ENCODE data around the gene AHDC1. TPM values are rescaled to one million over a fixed set of nuclear protein-coding genes. Genes with fewer than 3 reads are reported as not detected.

Gene AHDC1
- total RNA-seq, 2 donors from 2014 or later: 27.1 to 83.7 TPM

- DNase-seq (ENCODE audit: low spot score): no peak
- TF ChIP-seq CTCF (IDR thresholded peaks at IDR 0.05) (no peak), POLR2A (IDR thresholded peaks at IDR 0.05) (no peak), POLR2AphosphoS5 (IDR thresholded peaks at IDR 0.05) (no peak)
- Histone ChIP-seq H3K27ac (no peak overlapping the region), H3K27me3 (replicated peaks; ENCODE audit: insufficient read depth) (no peaks in the 10 kb centered on the region), H3K4me3 (no peak overlapping the region), H3K9me3 (no peaks in the 10 kb centered on the region), H3K36me3 (no peaks in the 10 kb centered on the region), H3K4me1 (replicated peaks) (no peaks in the 10 kb centered on the region)
- WGBS: 92% methylated on average over 5 of the region's 5 CpGs
- intact Hi-C loops (cut with DNase I): no loop called here
These were observed 23.1 kb upstream of the AHDC1 start for GRCh38 chr1:27627061-27627460.

GRCh38 chr1:27626031-27626935 is 22.3 kb upstream of the AHDC1 start:
- intact Hi-C loops (cut with DNase I): no loop called here

GRCh38 chr1:27624467-27625178 is 20.7 kb upstream of the AHDC1 start:
- H3K27me3 ChIP-seq (replicated peaks; ENCODE audit: insufficient read depth): no peaks in the 10 kb centered on the region
- TF ChIP-seq POLR2A (IDR thresholded peaks at IDR 0.05) (no peak), POLR2AphosphoS5 (IDR thresholded peaks at IDR 0.05) (no peak), CTCF (IDR thresholded peaks at IDR 0.05) (no peak)
- H3K4me3 ChIP-seq: no peak overlapping the region
- no peak for DNase-seq (ENCODE audit: low spot score)
- no peaks in the 10 kb centered on the region for H3K4me1 ChIP-seq (replicated peaks)
- H3K9me3 ChIP-seq: no peaks in the 10 kb centered on the region
- intact Hi-C loops (cut with DNase I): no loop called here
- no peaks in the 10 kb centered on the region for H3K36me3 ChIP-seq
- no peak overlapping the region for H3K27ac ChIP-seq
- 58% methylated on average over 7 of the region's 7 CpGs for WGBS

More at GRCh38 chr1:27626031-27626935, 22.3 kb upstream of the AHDC1 start:
- DNase-seq (ENCODE audit: low spot score): no peak
- TF ChIP-seq POLR2AphosphoS5 (IDR thresholded peaks at IDR 0.05) (no peak), POLR2A (IDR thresholded peaks at IDR 0.05) (no peak), CTCF (IDR thresholded peaks at IDR 0.05) (no peak)
- Histone ChIP-seq H3K36me3 (no peaks in the 10 kb centered on the region), H3K4me3 (no peak overlapping the region), H3K27ac (no peak overlapping the region), H3K9me3 (no peaks in the 10 kb centered on the region), H3K27me3 (replicated peaks; ENCODE audit: insufficient read depth) (no peaks in the 10 kb centered on the region), H3K4me1 (replicated peaks) (no peaks in the 10 kb centered on the region)
- WGBS: 76% methylated on average over 11 of the region's 11 CpGs

GRCh38 chr1:27623327-27624212 is 19.6 kb upstream of the AHDC1 start:
- Histone ChIP-seq H3K27me3 (replicated peaks; ENCODE audit: insufficient read depth) (no peaks in the 10 kb centered on the region), H3K9me3 (no peaks in the 10 kb centered on the region), H3K4me1 (replicated peaks) (no peaks in the 10 kb centered on the region), H3K27ac (no peak overlapping the region), H3K36me3 (no peaks in the 10 kb centered on the region), H3K4me3 (no peak overlapping the region)
- TF ChIP-seq POLR2A (IDR thresholded peaks at IDR 0.05): no peak
- TF ChIP-seq CTCF (IDR thresholded peaks at IDR 0.05): no peak
- no peak for TF ChIP-seq POLR2AphosphoS5 (IDR thresholded peaks at IDR 0.05)
- WGBS: 89% methylated on average over 13 of the region's 13 CpGs
- intact Hi-C loops (cut with DNase I): no loop called here
- DNase-seq (ENCODE audit: low spot score): no peak

All from prostate gland (tissue), 2 donors.